Colonic mucosa (tissue), 4 donors: ENCODE data around the gene GNPTAB. TPM values are rescaled to one million over a fixed set of nuclear protein-coding genes. Genes with fewer than 3 reads are reported as not detected.
"Not testable (repeated sequence)": the region's sequence is repeated elsewhere in the genome, so short reads cannot be mapped to it uniquely, and the experiment has no call there.

Source experiments
- DNase-seq: peaks from one replicate; pipeline ENCODE4 v3.0.0-alpha.2; 2020
- H3K27ac ChIP-seq: fragments of 200-600 bp; one replicate; pipeline ENCODE4 v1.8.0; 2021
- H3K27me3 ChIP-seq: fragments of 200-600 bp; one replicate; pipeline ENCODE4 v1.8.0; 2021
- H3K36me3 ChIP-seq: fragments of 200-600 bp; one replicate; pipeline ENCODE4 v1.8.0; 2021
- H3K4me1 ChIP-seq: fragments of 200-600 bp; one replicate; pipeline ENCODE4 v1.8.0; 2021; ENCODE audit warnings: mild to moderate bottlenecking
- H3K4me3 ChIP-seq: fragments of 200-600 bp; one replicate; pipeline ENCODE4 v1.8.0; 2021
- H3K9ac ChIP-seq, 2 donors: one replicate each; pipeline ENCODE4 v1.7.0; 2013; ENCODE audit warnings: control low read depth in 2 of 2, low read depth in 2 of 2, low read length in 2 of 2
- H3K9me3 ChIP-seq: fragments of 200-600 bp; one replicate; pipeline ENCODE4 v1.8.0; 2021
- intact Hi-C: fragments of 100-400 bp; cut with DNase I; formaldehyde crosslinking; loops from one replicate; pipeline ENCODE4 v1.14.1; 2022
- total RNA-seq, 2 donors: library from RNA; stranded (reverse); fragmentation: NEBNext Ultra II Directional in 1 of 2; extraction: Animal tissue kit (Norgen Biotek cat#: 25700) in 1 of 2; gene quantifications; one replicate each; pipeline ENCODE4 v1.2.1, GENCODE V29; 2021
- TF ChIP-seq, protein P1 (sequence below): fragments of 200-600 bp; IDR thresholded peaks from one replicate; pipeline ENCODE4 v1.8.0; 2022; ENCODE audit warnings: antibody characterized with exemption, mild to moderate bottlenecking
- donor health status: healthy.
- donor health status: DM: no; HTN: no; CAD: no.
- donor health status: DM: no; HTN: no; CAD: no.

GNPTAB gene
- total RNA-seq, 2 donors from 2014 or later = 49.1 to 103 TPM

DNA sequence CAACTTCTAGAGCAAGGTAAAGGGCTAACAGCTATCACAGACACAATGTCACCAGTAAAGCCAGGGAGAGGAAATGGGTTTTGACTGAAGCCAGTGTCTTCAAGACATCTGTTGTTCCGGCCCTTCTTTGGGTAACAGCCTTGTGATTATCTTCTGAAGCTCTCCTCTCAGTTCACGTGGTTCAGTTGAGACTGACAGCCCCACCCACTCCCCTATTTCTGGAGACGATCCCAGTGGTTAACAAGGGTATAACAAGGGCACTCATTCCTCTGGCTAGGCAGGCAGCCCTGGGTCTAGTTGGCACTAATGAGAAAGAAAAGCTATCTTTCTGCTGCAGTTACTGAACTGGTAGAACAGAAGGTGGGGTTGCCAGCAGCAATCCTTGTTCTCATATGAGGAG is 6.9 kb downstream of the GNPTAB start:
- intact Hi-C loops = no loop called here
- Histone ChIP-seq H3K27ac (no peak overlapping the region), H3K27me3 (no peaks in the 10 kb centered on the region), H3K36me3 (no peaks in the 10 kb centered on the region), H3K4me3 (no peak overlapping the region), H3K9me3 (no peaks in the 10 kb centered on the region), H3K4me1 (no peaks in the 10 kb centered on the region), H3K9ac (no peak overlapping the region)
- DNase-seq = peak; percentile 49
- TF ChIP-seq, protein P1, sequence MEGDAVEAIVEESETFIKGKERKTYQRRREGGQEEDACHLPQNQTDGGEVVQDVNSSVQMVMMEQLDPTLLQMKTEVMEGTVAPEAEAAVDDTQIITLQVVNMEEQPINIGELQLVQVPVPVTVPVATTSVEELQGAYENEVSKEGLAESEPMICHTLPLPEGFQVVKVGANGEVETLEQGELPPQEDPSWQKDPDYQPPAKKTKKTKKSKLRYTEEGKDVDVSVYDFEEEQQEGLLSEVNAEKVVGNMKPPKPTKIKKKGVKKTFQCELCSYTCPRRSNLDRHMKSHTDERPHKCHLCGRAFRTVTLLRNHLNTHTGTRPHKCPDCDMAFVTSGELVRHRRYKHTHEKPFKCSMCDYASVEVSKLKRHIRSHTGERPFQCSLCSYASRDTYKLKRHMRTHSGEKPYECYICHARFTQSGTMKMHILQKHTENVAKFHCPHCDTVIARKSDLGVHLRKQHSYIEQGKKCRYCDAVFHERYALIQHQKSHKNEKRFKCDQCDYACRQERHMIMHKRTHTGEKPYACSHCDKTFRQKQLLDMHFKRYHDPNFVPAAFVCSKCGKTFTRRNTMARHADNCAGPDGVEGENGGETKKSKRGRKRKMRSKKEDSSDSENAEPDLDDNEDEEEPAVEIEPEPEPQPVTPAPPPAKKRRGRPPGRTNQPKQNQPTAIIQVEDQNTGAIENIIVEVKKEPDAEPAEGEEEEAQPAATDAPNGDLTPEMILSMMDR = no peak

DNA sequence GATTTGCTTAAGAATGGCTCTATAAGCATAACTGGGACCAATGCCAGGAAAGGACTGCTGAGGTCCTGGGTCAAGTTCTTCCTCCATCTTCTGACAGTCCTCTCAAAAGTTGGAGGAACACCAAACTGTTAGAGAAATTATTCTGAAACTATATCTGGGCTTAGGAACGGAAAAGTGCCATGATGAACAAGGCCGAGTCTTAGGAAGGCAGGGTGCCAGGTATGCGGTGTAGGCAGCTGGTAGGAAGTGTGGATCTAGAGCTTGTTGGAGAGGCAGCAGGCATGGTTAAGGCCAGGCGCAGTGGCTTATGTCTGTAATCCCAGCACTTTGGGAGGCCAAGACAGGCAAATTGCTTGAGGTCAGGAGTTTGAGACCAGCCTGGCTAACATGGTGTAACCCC is 7.7 kb downstream of the GNPTAB start:
- Histone ChIP-seq H3K4me1 (no peaks in the 10 kb centered on the region), H3K4me3 (no peak overlapping the region), H3K36me3 (no peaks in the 10 kb centered on the region), H3K9me3 (no peaks in the 10 kb centered on the region), H3K9ac (no peak overlapping the region), H3K27ac (no peak overlapping the region), H3K27me3 (no peaks in the 10 kb centered on the region)
- intact Hi-C loops = no loop called here
- DNase-seq = no peak
- TF ChIP-seq, protein P1 = no peak

DNA sequence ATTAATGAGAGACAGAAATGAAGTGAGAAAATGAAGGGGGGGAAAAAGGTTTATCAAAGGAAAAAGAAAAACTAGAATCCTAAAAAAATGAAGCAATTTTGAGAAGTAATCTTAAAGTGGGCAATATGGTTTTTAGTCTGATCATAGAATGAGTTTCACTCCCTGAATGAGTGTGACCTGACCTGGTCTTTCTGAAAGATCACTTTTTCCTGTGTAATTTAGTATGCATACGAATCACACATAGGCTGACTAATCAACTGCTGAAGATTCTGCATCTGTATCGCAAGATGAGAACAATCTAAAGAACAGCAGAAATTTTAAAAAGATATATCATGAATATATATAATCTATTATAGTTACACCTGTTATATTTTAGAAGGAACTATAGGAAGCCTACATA is 11.3 kb downstream of the GNPTAB start:
- Histone ChIP-seq H3K9me3 (no peaks in the 10 kb centered on the region), H3K27ac (no peak overlapping the region)

DNA sequence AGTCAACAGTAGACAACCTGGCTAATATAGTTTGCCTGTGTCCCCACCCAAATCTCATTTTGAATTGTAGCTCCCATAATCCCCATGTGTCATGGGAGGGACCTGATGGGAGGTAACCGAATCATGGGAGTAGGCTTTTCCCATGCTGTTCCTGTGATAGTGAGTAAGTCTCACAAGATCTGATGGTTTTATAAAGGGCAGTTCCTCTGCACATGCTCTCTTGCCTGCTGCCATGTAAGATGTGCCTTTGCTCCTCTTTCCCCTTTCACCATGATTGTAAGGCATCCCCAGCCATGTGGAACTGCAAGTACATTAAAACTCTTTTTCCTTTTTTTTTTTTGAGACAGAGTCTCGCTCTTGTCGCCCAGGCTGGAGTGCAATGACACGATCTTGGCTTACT is 12.1 kb downstream of the GNPTAB start:
- intact Hi-C loops, H3K36me3 ChIP-seq, H3K9me3 ChIP-seq, DNase-seq, H3K27ac ChIP-seq, H3K4me1 ChIP-seq, H3K4me3 ChIP-seq, H3K27me3 ChIP-seq, H3K9ac ChIP-seq: not testable (repeated sequence)

More for the DNA sequence above, 11.3 kb downstream of the GNPTAB start:
- Histone ChIP-seq H3K4me3 (no peak overlapping the region), H3K4me1 (no peaks in the 10 kb centered on the region), H3K36me3 (no peaks in the 10 kb centered on the region), H3K9ac (no peak overlapping the region), H3K27me3 (no peaks in the 10 kb centered on the region)
- no peak for DNase-seq
- intact Hi-C loops = no loop called here
- TF ChIP-seq, protein P1 = no peak

DNA sequence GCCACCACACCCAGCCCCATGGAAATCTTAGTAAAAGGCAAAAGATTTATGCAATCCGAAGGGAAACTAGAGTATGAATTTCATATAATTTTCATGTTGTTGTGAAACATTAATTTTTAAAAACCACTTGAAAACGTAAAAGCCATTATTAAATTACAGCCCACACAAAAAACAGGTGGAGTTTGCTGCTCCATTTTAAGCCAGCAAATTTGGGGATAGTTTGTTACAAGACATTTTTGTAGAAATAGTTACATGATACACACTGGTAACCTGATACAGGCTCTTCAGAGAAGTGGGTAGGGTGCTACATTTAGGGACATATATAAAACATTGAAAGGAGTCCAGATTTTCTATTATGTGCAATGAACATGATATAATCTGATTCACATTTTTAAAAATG is 17.6 kb downstream of the GNPTAB start:
- intact Hi-C loops = no loop called here
- TF ChIP-seq, protein P1 = no peak
- no peak for DNase-seq
- Histone ChIP-seq H3K4me1 (no peaks in the 10 kb centered on the region), H3K36me3 (no peaks in the 10 kb centered on the region), H3K9me3 (no peaks in the 10 kb centered on the region), H3K27ac (no peak overlapping the region), H3K27me3 (no peaks in the 10 kb centered on the region), H3K4me3 (no peak overlapping the region), H3K9ac (no peak overlapping the region)

DNA sequence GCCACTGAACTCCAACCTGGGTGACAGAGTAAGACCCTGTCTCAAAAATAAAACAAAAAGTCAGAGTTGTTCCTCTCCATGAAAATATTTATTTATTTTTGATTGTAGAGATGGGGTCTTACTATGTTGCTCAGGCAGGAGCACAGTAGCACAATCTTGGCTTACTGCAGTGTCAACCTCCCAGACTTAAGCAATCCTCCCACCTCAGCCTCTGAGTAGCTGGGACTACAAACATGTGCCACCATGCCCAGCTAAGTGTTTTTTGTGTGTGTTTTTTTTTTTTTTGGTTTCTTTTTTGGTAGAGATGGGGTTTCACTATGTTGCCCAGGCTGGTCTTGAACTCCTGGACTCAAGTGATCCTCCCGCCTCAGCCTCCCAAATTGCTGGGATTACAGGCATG is 18.0 kb downstream of the GNPTAB start:
- DNase-seq, H3K36me3 ChIP-seq, H3K4me3 ChIP-seq, H3K9me3 ChIP-seq, intact Hi-C loops, H3K9ac ChIP-seq, H3K27me3 ChIP-seq, H3K27ac ChIP-seq, H3K4me1 ChIP-seq: not testable (repeated sequence)

DNA sequence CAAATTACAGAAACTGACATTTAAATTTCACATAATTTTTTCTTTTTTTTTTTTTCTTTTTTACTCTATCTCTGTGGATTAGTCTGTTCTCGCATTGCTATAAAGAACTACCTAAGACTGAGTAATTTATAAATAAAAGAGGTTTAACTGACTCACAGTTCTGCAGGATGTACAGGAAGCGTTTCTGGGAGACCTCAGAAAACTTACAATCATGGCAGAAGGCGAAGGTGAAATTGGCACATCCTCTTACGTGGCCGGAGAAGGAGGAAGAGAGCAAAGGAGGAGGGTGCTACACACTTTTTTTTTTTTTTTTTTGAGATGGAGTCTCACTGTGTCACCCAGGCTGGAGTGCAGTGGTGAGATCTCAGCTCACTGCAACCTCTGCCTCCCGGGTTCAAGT is 19.4 kb downstream of the GNPTAB start:
- intact Hi-C loops = not testable (repeated sequence)

More for the DNA sequence above, 19.4 kb downstream of the GNPTAB start:
- H3K4me3 ChIP-seq, H3K27me3 ChIP-seq, H3K9ac ChIP-seq, H3K36me3 ChIP-seq, H3K4me1 ChIP-seq, H3K27ac ChIP-seq, H3K9me3 ChIP-seq, DNase-seq: not testable (repeated sequence)
